Dedifferentiated amniotic fluid mesenchymal stem cell (primary cell): Measurements from ENCODE around the gene PRIMPOL.
A peak's percentile ranks its signal among the peaks of the same experiment; 100 is the strongest.
"Not testable (repeated sequence)": the region's sequence is repeated elsewhere in the genome, so short reads cannot be mapped to it uniquely, and the experiment has no call there.

Experiments used
- DNase-seq: peaks from one replicate; pipeline ENCODE4 v3.0.0-alpha.2; 2016; ENCODE audit errors: extremely low spot score

Gene PRIMPOL

GRCh38 chr4:184636897-184637296, 12.6 kb upstream of the PRIMPOL start:
- no peak for DNase-seq

DNA sequence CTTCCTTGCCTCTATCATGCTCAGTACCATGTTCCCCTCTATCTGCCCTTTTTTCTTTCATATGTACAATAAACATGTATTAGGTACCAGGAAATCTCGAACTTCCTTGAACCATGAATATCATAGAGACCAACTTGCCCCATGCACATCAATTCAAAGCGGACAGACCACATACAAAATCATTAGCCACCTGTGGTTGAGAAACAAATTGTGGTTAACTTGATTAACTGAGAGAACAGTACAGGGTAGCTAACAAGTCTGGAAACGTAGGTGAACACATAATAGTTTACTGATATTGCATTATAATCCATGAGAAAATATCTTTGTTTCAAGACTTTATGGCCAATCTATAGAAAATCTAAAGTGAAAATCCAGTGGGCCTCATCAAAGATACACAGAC, 8.5 kb upstream of the PRIMPOL start:
- DNase-seq = no peak

DNA sequence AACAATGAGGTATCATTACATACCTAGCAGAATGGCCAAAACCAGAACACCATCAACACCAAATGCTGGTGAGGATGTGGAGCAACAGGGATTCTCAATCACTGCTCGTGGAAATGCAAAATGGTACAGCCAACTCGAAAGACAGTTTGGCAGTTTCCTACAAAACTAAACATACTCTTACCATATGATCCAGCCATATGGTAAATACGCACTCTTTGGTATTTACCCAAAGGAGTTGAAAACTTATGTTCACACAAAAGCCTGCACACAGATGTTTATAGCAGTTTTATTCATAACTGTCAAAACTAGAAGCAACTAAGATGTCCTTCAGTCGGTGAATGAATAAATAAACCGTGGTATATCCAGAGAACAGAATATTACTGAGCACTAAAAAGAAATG, 8.1 kb upstream of the PRIMPOL start:
- no peak for DNase-seq

DNA sequence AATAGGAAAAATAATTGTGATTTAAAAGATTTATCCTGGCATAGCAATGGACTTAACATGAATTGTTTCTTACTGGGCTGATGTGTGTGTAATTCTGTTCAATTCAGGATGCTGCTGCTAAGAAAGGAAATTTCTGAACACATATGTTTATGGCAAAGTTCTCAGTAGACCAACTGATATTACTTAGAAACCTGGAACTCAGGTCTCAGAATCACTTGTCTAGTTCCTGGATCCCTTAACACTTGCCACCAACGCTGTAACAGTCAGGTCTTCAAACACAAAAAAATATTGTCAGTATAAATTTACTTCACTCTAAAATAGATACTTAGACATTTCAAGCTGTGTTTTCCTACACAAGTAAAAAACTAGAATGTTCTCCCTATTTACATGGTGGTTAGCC, 5.8 kb upstream of the PRIMPOL start:
- DNase-seq = no peak

DNA sequence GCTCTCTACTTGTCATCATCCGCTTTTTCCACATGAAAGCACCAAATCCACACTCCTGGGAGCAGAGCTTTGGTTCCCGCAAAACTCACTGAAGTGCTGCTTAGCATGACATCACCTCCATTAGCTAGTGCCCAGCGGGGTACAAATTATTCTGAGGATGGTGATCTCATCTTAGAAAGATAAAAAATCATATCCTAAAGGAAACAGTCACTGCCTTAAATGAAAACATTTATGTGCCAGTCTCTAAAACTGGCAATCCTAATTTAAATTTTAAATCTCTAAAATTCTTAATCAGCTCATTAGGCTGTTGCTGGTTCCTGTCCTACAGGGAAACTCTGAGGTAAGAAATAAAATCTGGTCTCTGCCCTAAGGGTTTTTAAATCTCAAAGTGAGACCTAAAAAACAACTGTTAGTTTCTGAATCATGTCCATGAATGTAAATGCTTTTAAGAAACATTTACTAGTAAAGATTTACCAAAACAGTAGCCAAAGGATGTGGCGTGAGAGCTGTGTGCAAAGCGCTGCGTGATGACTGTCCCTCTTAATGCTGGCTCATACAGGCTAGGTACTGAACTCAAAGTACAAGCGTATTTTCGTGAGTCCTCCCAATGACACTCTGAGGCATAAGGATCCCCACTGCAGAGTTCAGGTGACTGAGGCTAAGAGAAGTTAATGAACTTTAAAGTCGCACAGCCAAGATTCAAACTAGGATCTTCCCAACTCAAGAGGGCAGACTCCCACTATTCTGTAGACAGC, 4.8 kb upstream of the PRIMPOL start:
- DNase-seq = no peak

- no peak for DNase-seq
Measured at GRCh38 chr4:184645904-184646610, 3.5 kb upstream of the PRIMPOL start.

GRCh38 chr4:184647266-184648053, 2.1 kb upstream of the PRIMPOL start:
- DNase-seq = no peak

GRCh38 chr4:184648054-184648312, 1.6 kb upstream of the PRIMPOL start:
- peak; percentile 15 for DNase-seq

GRCh38 chr4:184648313-184649025, 1.1 kb upstream of the PRIMPOL start:
- DNase-seq = peak; percentile 26

DNA sequence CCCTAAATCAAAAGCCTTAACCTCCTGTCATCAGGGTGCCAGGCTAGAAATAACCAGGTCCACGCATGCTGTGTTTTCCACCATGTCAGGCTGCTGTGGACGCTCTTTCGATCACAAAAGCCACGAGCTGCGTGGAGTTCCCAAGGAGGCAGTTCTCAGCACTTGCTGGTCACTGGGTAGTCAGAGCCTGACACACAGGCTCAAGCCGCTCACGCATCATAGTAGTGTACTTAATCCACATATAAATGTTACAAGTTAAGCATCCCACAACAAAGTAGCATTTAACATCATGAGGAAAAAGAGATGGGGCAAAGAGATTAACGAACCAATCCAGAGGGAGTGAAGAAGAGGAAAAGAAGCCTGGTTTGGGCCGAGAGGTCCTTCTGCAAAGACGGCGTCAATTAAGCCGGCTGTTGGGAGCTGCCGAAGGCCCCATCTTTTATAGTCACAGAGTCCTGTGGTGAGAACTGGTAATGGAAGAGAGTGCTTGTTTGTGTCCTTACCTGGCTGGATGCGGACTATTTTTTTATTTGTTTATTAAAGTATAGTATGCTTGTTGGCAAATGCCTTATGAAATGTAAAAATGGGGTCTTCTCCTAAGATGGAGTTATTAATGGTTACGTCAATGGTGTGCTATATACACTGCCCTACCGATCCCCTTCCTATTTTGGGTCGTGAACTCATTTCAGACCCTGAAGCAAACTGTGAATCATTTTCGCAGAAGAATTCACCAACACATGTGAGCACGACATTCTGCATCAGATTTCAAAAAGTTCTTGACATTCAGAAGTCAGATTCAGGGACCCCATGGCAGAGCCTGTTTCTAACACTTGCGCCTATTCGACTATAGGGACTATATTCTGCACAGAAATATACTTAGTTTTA, 675 bp downstream of the PRIMPOL start:
- peak; percentile 24 for DNase-seq

DNA sequence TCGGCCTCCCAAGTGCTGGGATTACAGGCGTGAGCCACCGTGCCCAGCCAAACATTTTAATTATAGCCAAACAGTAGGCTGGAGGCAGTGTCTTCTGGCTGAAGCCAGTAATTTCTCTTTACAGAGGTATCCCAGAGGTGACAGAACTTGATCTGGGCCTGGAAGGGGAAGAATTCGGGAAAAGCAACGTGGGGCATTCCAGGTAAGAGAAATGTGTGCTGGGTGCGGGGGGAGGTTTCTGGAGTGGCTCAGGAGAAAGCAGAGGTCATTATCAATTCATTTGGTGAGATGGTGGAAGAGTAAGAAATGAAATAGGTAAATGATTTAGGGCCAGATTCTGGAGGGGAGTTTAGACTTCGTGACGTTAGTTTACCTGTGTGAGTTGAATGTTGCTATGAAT, 2.4 kb downstream of the PRIMPOL start:
- DNase-seq = no peak

GRCh38 chr4:184652681-184653080, 3.1 kb downstream of the PRIMPOL start:
- DNase-seq = not testable (repeated sequence)

- peak; percentile 60 for DNase-seq
Measured at GRCh38 chr4:184653650-184654049, 4.1 kb downstream of the PRIMPOL start.

- no peak for DNase-seq
Measured at GRCh38 chr4:184655889-184656869, 6.6 kb downstream of the PRIMPOL start.

DNA sequence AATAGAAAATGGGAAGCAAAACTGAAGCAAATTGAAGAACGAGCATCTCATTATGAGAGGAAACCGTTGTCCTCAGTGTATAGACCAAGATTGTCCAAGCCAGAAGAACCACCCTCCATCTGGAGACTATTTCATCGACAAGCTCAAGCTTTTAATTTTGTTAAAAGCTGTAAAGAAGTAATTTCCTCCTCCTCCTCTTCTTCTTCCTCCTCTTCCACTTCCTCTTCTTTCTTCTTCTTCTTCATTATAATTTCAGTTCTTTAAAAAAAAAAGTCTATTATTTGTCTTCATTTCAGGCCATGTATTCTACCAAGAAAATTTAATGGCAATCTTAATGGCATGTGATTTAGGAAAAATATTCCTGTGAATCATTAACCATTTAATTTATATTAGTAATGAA, 7.6 kb downstream of the PRIMPOL start:
- no peak for DNase-seq

DNA sequence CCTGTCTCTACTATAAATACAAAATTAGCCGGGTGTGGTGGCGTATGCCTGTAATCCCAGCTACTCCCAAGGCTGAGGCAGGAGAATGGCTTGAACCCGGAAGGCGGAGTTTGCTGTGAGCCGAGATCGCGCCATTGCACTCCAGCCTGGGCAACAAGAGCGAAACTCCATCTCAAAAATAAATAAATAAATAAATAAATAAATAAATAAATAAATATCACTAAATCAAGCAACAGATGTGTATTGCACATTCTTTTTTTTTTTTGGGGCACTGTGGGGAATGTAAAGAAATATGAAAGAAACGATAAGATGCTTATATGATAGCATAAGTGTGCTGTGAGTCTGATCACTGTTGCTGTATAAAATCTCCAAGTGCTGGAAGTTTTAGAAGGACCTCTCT, 8.3 kb downstream of the PRIMPOL start:
- not testable (repeated sequence) for DNase-seq

- no peak for DNase-seq
Measured at GRCh38 chr4:184660978-184661377, 11.4 kb downstream of the PRIMPOL start.

GRCh38 chr4:184662236-184662635, 12.7 kb downstream of the PRIMPOL start:
- DNase-seq = no peak

DNA sequence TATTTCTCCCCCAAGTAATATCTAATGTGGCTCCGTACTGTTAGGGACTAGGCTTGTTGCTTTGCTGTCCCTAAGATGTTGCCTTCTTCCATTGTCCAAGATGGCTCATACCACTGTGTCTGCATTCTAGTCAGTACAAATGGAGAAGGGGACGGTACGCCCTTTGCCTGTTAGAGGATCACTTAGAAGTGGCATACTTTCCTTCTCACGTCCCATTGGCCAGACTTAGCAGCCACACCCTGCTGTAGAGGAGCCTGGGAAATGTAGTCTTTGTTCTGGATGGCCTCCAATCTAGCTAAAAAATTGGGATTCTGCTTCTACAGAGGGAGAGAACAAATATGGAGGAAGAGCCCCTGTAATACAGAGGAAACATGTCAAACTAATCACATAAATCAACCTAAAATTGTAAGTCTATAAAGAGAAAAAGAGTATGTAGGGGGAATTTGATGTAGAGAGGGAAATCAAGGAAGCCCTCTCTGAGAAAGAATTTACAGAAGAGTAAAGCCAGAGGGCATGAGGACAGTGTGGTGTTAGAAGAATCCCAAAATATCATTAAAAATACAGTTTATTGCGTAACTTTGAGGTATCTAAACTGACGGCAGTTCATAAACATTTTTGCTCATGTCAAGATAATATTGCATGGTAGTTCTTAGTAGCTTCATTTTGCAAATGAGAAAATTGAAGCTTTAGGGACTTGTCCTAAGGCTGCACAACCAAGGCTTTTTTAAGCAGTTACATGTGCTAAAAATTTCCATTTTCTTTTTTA, 15.1 kb downstream of the PRIMPOL start:
- DNase-seq = no peak
